Pancreas (tissue), 10 donors: ENCODE data around the gene TPSG1. TPM values are rescaled to one million over a fixed set of nuclear protein-coding genes. Genes with fewer than 3 reads are reported as not detected.

Experiments
- ATAC-seq, 4 donors: fragments of 200-7000 bp; cut with Tn5 transposase; one replicate each; pipeline versions ENCODE4 v1.8.0 to v1.9.1; 2020; ENCODE audit warnings: mild to moderate bottlenecking in 4 of 4, moderate library complexity in 4 of 4
- DNase-seq, 6 donors: peaks; one replicate each; pipeline ENCODE4 v3.0.0-alpha.2; 2020
- FAIRE-seq: peaks from 2 replicates; lab custom pipeline; 2012; peaks lifted over from hg19 to GRCh38; lab: Jason Lieb, UNC
- H3K27ac ChIP-seq, 4 donors: fragments of 200-600 bp; sonication (generic); 1 replicate in 3 of 4; 2 replicates in 1 of 4; pipeline versions ENCODE4 v1.5.0 to v1.8.0; 2020
- H3K27me3 ChIP-seq, 4 donors: fragments of 200-600 bp; one replicate each; pipeline ENCODE4 v1.8.0; 2021
- H3K36me3 ChIP-seq, 3 donors: fragments of 200-600 bp; sonication (generic) in 1 of 3; one replicate each; pipeline versions ENCODE4 v1.5.0 to v1.8.0; 2020 to 2021
- H3K4me1 ChIP-seq, 3 donors: fragments of 200-600 bp; one replicate each; pipeline ENCODE4 v1.8.0; 2021
- H3K4me3 ChIP-seq, 4 donors: fragments of 200-600 bp; sonication (generic) in 2 of 4; one replicate each; pipeline versions ENCODE4 v1.5.0 to v1.8.0; 2020 to 2021
- H3K9me3 ChIP-seq, 4 donors: fragments of 200-600 bp; one replicate each; pipeline ENCODE4 v1.8.0; 2021
- CTCF ChIP-seq, 4 donors: fragments of 200-600 bp; sonication (generic) in 3 of 4; IDR thresholded peaks; one replicate each; pipeline versions ENCODE4 v1.5.0 to v1.8.0; 2021; ENCODE audit warnings: antibody characterized with exemption in 4 of 4
- WGBS, 2 donors: extraction: QIAGEN DNeasy Blood & Tissue Kit; methylation state at CpG; one replicate each; pipeline ENCODE4 v1.1.7; 2013; 5-methylcytosine and 5-hydroxymethylcytosine counted together
- intact Hi-C, 3 donors: fragments of 100-400 bp; cut with DNase I; formaldehyde crosslinking; loops; one replicate each; pipeline versions ENCODE4 v1.11.1 to v1.14.2; 2022
- polyA plus RNA-seq, 2 donors: library from polyadenylated mRNA; stranded (reverse); fragments of 200-250 nt; gene quantifications; one replicate each; pipeline ENCODE4 v1.2.3, GENCODE V29; 2013
- total RNA-seq, 6 donors: library from RNA; stranded (reverse); fragmentation: NEBNext Ultra II Directional in 4 of 6; extraction: Animal tissue kit (Norgen Biotek cat#: 25700) in 4 of 6; gene quantifications; one replicate each; pipeline versions ENCODE4 v1.2.1 to v1.2.4, GENCODE V29; 2021 to 2023
- donor health status: healthy with polysubstance abuse.
- donor health status: DM: no; HTN: no; CAD: no; lungs with moderate emphysema.
- donor health status: DM: no; HTN: no; CAD: no.
- donor health status: control.
- donor health status: control.
- donor health status: Bipolar disorder and iron deficiency.
- donor health status: DM: yes; HTN: yes; CAD: no.
- donor health status: DM: no; HTN: no; CAD: no.
- donor health status: DM: no; HTN: no; CAD: no.
- donor health status: DM: yes; HTN: yes; CAD: no.

Gene TPSG1
- total and polyA plus RNA-seq, 8 donors, result 0.12 to 0.26 TPM; not detected in 6

- 50 to 64% methylated on average over 40 to 45 of the region's 45 CpGs for WGBS, 2 donors
- no peak overlapping the region for H3K4me3 ChIP-seq
- H3K4me1 ChIP-seq, result peaks cover 0 to 7% (median 5%) of the 10 kb centered on the region in 3 donors
- H3K27me3 ChIP-seq, result no peaks in the 10 kb centered on the region
- H3K9me3 ChIP-seq, result no peaks in the 10 kb centered on the region
- TF ChIP-seq CTCF (IDR thresholded peaks at IDR 0.05), result no peak
- peak overlapping the region in 3 of 4 donors; percentile 43 to 67 (median 55) for H3K27ac ChIP-seq
- intact Hi-C loops, result no loop called here
- H3K36me3 ChIP-seq, result no peaks in the 10 kb centered on the region
- DNase-seq, result peak in 1 of 6 donors; percentile 23
- no peak for FAIRE-seq
- ATAC-seq, result peak in 3 of 4 donors; percentile 29 to 57 (median 56)
These were observed 41.8 kb downstream of the TPSG1 start for GRCh38 chr16:1182950-1183907.

GRCh38 chr16:1182316-1182671 lies 42.8 kb downstream of the TPSG1 start:
- Histone ChIP-seq H3K4me1 (peaks cover 0 to 7% (median 5%) of the 10 kb centered on the region in 3 donors), H3K36me3 (no peaks in the 10 kb centered on the region), H3K4me3 (no peak overlapping the region), H3K27ac (peak overlapping the region; percentile 43 to 67 (median 60)), H3K27me3 (no peaks in the 10 kb centered on the region), H3K9me3 (no peaks in the 10 kb centered on the region)
- peak in 5 of 6 donors; percentile 56 to 84 (median 79) for DNase-seq
- FAIRE-seq, result no peak
- 2 to 3% methylated on average over 16 to 19 of the region's 19 CpGs for WGBS, 2 donors
- peak; percentile 75 to 84 (median 83) for ATAC-seq
- intact Hi-C loops, result no loop called here
- no peak for TF ChIP-seq CTCF (IDR thresholded peaks at IDR 0.05)

- FAIRE-seq (no peak), DNase-seq (no peak), ATAC-seq (peak; percentile 18 to 34 (median 24))
- no peak for TF ChIP-seq CTCF (IDR thresholded peaks at IDR 0.05)
- Histone ChIP-seq H3K27ac (peak overlapping the region; percentile 43 to 67 (median 60)), H3K4me1 (peaks cover 0 to 7% (median 5%) of the 10 kb centered on the region in 3 donors), H3K9me3 (no peaks in the 10 kb centered on the region), H3K27me3 (no peaks in the 10 kb centered on the region), H3K36me3 (no peaks in the 10 kb centered on the region), H3K4me3 (no peak overlapping the region)
- WGBS, 2 donors, result 44 to 55% methylated on average over 39 of the region's 39 CpGs
- intact Hi-C loops, result no loop called here
These were observed 43.4 kb downstream of the TPSG1 start for GRCh38 chr16:1181404-1182315.

GRCh38 chr16:1180549-1181403 lies 44.3 kb downstream of the TPSG1 start:
- DNase-seq (no peak), ATAC-seq (peak in 1 of 4 donors; percentile 2), FAIRE-seq (no peak)
- H3K27me3 ChIP-seq, result no peaks in the 10 kb centered on the region
- intact Hi-C loops, result no loop called here
- no peaks in the 10 kb centered on the region for H3K36me3 ChIP-seq
- 58 to 72% methylated on average over 30 to 38 of the region's 38 CpGs for WGBS, 2 donors
- H3K27ac ChIP-seq, result peak overlapping the region in 2 of 4 donors; percentile 43 to 67
- peaks cover 0 to 7% (median 5%) of the 10 kb centered on the region in 3 donors for H3K4me1 ChIP-seq
- H3K4me3 ChIP-seq, result no peak overlapping the region
- H3K9me3 ChIP-seq, result no peaks in the 10 kb centered on the region
- no peak for TF ChIP-seq CTCF (IDR thresholded peaks at IDR 0.05)
